Mesenchymal stem cell (in vitro differentiated cells and primary cell): ENCODE measurements around the gene SLC8A1. TPM values are rescaled to one million over a fixed set of nuclear protein-coding genes. Genes with fewer than 3 reads are reported as not detected.

ENCODE experiments used
- DNase-seq: peaks from one replicate; pipeline ENCODE4 v3.0.0-alpha.2; 2013
- H2AFZ ChIP-seq: one replicate; pipeline ENCODE4 v1.6.1; 2013; ENCODE audit warnings: low read depth, mild to moderate bottlenecking, control low read depth, inconsistent platforms, low read length, moderate library complexity
- H2AK5ac ChIP-seq: 2 replicates; pipeline ENCODE4 v1.6.1; 2013; ENCODE audit warnings: low read length, moderate library complexity, mild to moderate bottlenecking, inconsistent platforms; ENCODE audit not compliant: severe bottlenecking
- H2BK120ac ChIP-seq: one replicate; pipeline ENCODE4 v1.6.1; 2013; ENCODE audit warnings: low read depth, mild to moderate bottlenecking, inconsistent platforms, low read length, moderate library complexity
- H2BK12ac ChIP-seq, 2 experiments: one replicate each; pipeline ENCODE4 v1.6.1; 2013; ENCODE audit warnings: inconsistent platforms in 2 of 2, low read length in 2 of 2, mild to moderate bottlenecking in 2 of 2, moderate library complexity in 2 of 2, control low read depth in 1 of 2
- H2BK15ac ChIP-seq: one replicate; pipeline ENCODE4 v1.6.1; 2013; ENCODE audit warnings: mild to moderate bottlenecking, low read depth, inconsistent platforms; ENCODE audit not compliant: poor library complexity, severe bottlenecking
- H2BK5ac ChIP-seq: 2 replicates; pipeline ENCODE4 v1.6.1; 2013; ENCODE audit warnings: low read depth, mild to moderate bottlenecking, low read length, control low read depth, inconsistent platforms; ENCODE audit not compliant: poor library complexity, severe bottlenecking
- H3K14ac ChIP-seq, 2 experiments: one replicate each; pipeline ENCODE4 v1.6.1; 2013; ENCODE audit warnings: inconsistent platforms in 2 of 2, low read length in 2 of 2, control low read depth in 1 of 2, mild to moderate bottlenecking in 1 of 2, moderate library complexity in 1 of 2
- H3K18ac ChIP-seq, 2 experiments: one replicate each; pipeline ENCODE4 v1.6.1; 2013; ENCODE audit warnings: inconsistent platforms in 2 of 2, low read length in 2 of 2, control low read depth in 1 of 2, low read depth in 1 of 2, mild to moderate bottlenecking in 1 of 2
- H3K23ac ChIP-seq, 2 experiments: one replicate each; pipeline ENCODE4 v1.6.1; 2013; ENCODE audit warnings: inconsistent platforms in 2 of 2, low read length in 2 of 2, mild to moderate bottlenecking in 2 of 2, moderate library complexity in 2 of 2, control low read depth in 1 of 2
- H3K27ac ChIP-seq: 2 replicates; pipeline ENCODE4 v1.5.1; 2013; ENCODE audit warnings: mild to moderate bottlenecking, moderate library complexity, low read length, control low read depth, inconsistent platforms; ENCODE audit not compliant: poor library complexity, severe bottlenecking
- H3K27me3 ChIP-seq, 2 experiments: 2 replicates each; pipeline versions ENCODE4 v1.6.1 to v1.7.0; 2013; ENCODE audit warnings: low read length in 2 of 2, mild to moderate bottlenecking in 2 of 2, moderate library complexity in 2 of 2, control low read depth in 1 of 2, inconsistent platforms in 1 of 2; ENCODE audit not compliant: control insufficient read depth in 1 of 2, insufficient read depth in 1 of 2
- H3K36me3 ChIP-seq, 2 experiments: 2 replicates each; pipeline versions ENCODE4 v1.6.1 to v1.7.0; 2013; ENCODE audit warnings: low read length in 2 of 2, control low read depth in 1 of 2, inconsistent platforms in 1 of 2, low read depth in 1 of 2, mild to moderate bottlenecking in 1 of 2; ENCODE audit not compliant: insufficient read depth in 2 of 2, control insufficient read depth in 1 of 2
- H3K4ac ChIP-seq, 2 experiments: one replicate each; pipeline ENCODE4 v1.6.1; 2013; ENCODE audit warnings: inconsistent platforms in 2 of 2, low read length in 2 of 2, mild to moderate bottlenecking in 2 of 2, moderate library complexity in 2 of 2, control low read depth in 1 of 2, low read depth in 1 of 2
- H3K4me1 ChIP-seq: 2 replicates; pipeline ENCODE4 v1.6.1; 2013; ENCODE audit warnings: low read depth, low read length, control low read depth; ENCODE audit not compliant: control insufficient read depth, insufficient read depth
- H3K4me2 ChIP-seq: 2 replicates; pipeline ENCODE4 v1.6.1; 2013; ENCODE audit warnings: low read length, mild to moderate bottlenecking, inconsistent platforms; ENCODE audit not compliant: poor library complexity, severe bottlenecking
- H3K4me3 ChIP-seq, 2 experiments: 2 replicates each; pipeline versions ENCODE4 v1.5.1 to v1.7.0; 2013; ENCODE audit warnings: low read length in 2 of 2, mild to moderate bottlenecking in 2 of 2, control low read depth in 1 of 2, low read depth in 1 of 2; ENCODE audit not compliant: insufficient read depth in 1 of 2
- H3K79me1 ChIP-seq: replicated peaks from 2 replicates; pipeline ENCODE4 v1.6.1; 2013; ENCODE audit warnings: mild to moderate bottlenecking, control low read depth, low read length, inconsistent platforms; ENCODE audit not compliant: poor library complexity, severe bottlenecking
- H3K9ac ChIP-seq: 2 replicates; pipeline ENCODE4 v1.7.0; 2013; ENCODE audit warnings: mild to moderate bottlenecking, low read length, moderate library complexity
- H3K9me3 ChIP-seq: 2 replicates; pipeline ENCODE4 v1.7.0; 2013; ENCODE audit warnings: mild to moderate bottlenecking, low read length; ENCODE audit not compliant: control insufficient read depth
- H4K8ac ChIP-seq: one replicate; pipeline ENCODE4 v1.6.1; 2013; ENCODE audit warnings: inconsistent platforms, mild to moderate bottlenecking, low read length, moderate library complexity
- H4K91ac ChIP-seq: one replicate; pipeline ENCODE4 v1.6.1; 2013; ENCODE audit warnings: mild to moderate bottlenecking, low read length, inconsistent platforms
- WGBS: methylation state at CpG from one replicate; pipeline ENCODE4 v1.1.7; 2013; ENCODE audit warnings: mixed read lengths; 5-methylcytosine and 5-hydroxymethylcytosine counted together
- polyA plus RNA-seq, 2 experiments: library from polyadenylated mRNA; stranded (reverse); fragments of 200-250 nt; gene quantifications; one replicate each; pipeline ENCODE4 v1.2.3, GENCODE V29; 2013

SLC8A1 gene
- 0.93 TPM for polyA plus RNA-seq (2013, experiment 1 of 2)
- polyA plus RNA-seq (2013, experiment 2 of 2) = 1.2 TPM

DNA sequence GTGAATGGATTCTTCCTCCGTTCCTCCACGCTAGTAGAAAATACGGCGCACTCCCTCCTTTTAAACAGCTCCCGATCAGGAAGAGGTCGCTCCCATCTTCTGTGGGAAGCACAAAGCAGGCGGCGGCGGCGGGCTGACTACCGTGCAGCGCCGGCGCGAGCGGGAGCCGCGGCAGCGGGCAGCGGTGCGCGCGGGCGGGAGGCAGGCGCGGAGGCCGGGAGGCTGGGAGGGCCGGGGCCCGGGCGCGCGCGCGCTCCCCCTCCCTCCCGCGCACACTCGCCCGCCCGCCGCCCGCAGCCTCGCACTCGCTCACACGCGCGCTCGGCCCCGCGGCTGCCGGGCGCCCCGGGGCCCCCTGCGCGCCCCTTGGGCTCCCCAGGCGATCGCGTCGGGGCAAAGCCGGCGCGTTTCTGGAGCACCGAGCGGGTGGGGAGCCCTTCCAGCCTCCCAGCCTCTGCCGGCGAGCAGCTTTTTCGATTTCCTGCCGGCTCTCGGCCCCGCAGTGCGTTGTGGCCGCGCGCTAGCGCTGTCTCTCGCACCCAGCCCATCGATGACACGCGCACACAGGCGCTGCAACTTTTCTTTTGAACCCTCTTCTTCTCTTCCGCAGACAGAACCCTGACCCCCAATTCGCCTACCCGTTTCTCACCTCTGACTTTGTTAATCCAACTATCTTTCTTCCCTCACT is at the start of gene SLC8A1:
Gene SLC8A1, minus strand, starts transcription at position 173 of the 688 bp plus-strand sequence.
- peak within 1 kb of the TSS; percentile 36 for H2BK15ac ChIP-seq
- no peaks in the 10 kb centered on the region for H3K27me3 ChIP-seq
- no peak within 1 kb of the TSS for H3K14ac ChIP-seq
- WGBS = 1% methylated on average over 55 of the region's 82 CpGs
- peak within 1 kb of the TSS; percentile 19 for H4K8ac ChIP-seq
- no peak within 1 kb of the TSS for H3K4ac ChIP-seq
- peak within 1 kb of the TSS; percentile 36 for H2BK120ac ChIP-seq
- no peak within 1 kb of the TSS for H2BK5ac ChIP-seq
- peak within 1 kb of the TSS; percentile 54 for H2AFZ ChIP-seq
- H3K4me1 ChIP-seq = peaks cover 2% of the 10 kb centered on the region
- DNase-seq = peak; percentile 35
- no peaks in the 10 kb centered on the region for H3K36me3 ChIP-seq
- peaks cover 6% of the 10 kb centered on the region for H3K79me1 ChIP-seq
- peak within 1 kb of the TSS; percentile 93 for H3K4me2 ChIP-seq
- H3K27ac ChIP-seq = peak within 1 kb of the TSS; percentile 55
- H2AK5ac ChIP-seq = no peak within 1 kb of the TSS
- no peaks in the 10 kb centered on the region for H3K9me3 ChIP-seq
- peak within 1 kb of the TSS; percentile 68 for H3K9ac ChIP-seq
- peak within 1 kb of the TSS in 1 of 2 experiments; percentile 2 for H2BK12ac ChIP-seq
- no peak within 1 kb of the TSS for H4K91ac ChIP-seq
- peak within 1 kb of the TSS; percentile 78 to 89 for H3K4me3 ChIP-seq
- H3K23ac ChIP-seq = peak within 1 kb of the TSS in 1 of 2 experiments; percentile 53
- H3K18ac ChIP-seq = peak within 1 kb of the TSS; percentile 37 to 72

DNA sequence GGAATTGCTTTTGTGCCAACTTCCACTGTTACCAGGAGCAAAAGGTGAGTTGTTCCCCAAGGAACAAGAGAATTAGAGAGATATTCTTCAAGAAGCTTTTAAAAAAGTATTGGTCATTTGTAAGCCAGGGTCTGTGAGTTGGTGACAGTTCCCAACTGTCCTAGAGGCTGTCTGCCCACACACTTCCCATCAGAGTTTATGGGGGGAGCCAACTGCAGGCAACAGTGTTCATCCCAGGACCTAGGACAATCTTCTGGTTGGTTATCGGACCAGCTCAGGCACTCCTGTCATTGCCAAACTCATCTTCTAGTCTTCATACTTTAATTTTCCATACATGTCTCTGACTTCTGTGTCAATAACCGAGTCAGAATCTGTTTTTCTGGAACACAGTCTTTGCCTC is 47.5 kb upstream of the SLC8A1 start:
- Histone ChIP-seq H2AK5ac (no peak overlapping the region), H3K9ac (no peak overlapping the region), H2BK12ac (no peak overlapping the region), H4K8ac (no peak overlapping the region), H2BK15ac (no peak overlapping the region), H3K4me3 (no peak overlapping the region), H3K18ac (no peak overlapping the region), H3K27me3 (no peaks in the 10 kb centered on the region), H3K14ac (no peak overlapping the region), H2BK120ac (no peak overlapping the region), H4K91ac (no peak overlapping the region), H3K23ac (no peak overlapping the region), H3K4me2 (no peak overlapping the region), H3K79me1 (no peaks in the 10 kb centered on the region), H3K9me3 (no peaks in the 10 kb centered on the region), H2AFZ (no peak overlapping the region), H2BK5ac (no peak overlapping the region), H3K4ac (no peak overlapping the region), H3K36me3 (no peaks in the 10 kb centered on the region), H3K4me1 (no peaks in the 10 kb centered on the region), H3K27ac (no peak overlapping the region)
- 88% methylated on average over 2 of the region's 2 CpGs for WGBS
- DNase-seq = no peak

DNA sequence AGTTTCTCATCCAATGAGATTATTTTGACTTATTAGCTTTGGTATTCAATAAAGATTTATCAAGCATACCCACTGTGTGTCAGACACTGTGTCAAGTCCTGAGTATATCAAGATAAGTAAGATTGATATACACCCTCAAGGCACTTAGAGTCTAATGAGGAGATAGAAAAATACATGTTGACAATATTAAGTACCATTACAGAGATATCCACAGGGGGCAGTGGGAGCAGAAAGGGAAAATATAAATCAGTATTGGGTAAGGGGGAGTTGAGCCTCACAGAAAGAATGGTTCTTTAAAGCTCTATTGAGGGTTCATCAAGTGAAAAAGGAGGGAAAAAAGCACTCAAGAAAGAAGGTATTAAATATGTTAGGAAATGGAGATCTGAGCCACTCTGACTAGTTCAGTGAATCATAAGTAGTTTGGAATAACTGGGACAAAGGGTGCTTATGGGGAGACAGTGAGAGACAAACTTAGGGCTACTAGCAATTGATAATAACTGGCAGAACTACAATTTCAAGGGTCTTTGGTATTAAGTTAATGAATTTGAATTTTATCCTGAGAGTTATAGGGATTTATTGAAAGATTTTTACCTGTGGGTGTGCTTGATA is 45.5 kb upstream of the SLC8A1 start:
- no peak overlapping the region for H2BK120ac ChIP-seq
- H2AK5ac ChIP-seq = no peak overlapping the region
- no peak overlapping the region for H4K91ac ChIP-seq
- H3K4me2 ChIP-seq = no peak overlapping the region
- H3K9me3 ChIP-seq = no peaks in the 10 kb centered on the region
- H3K27me3 ChIP-seq = no peaks in the 10 kb centered on the region
- no peak overlapping the region for H3K18ac ChIP-seq
- H3K23ac ChIP-seq = no peak overlapping the region
- no peaks in the 10 kb centered on the region for H3K4me1 ChIP-seq
- H3K14ac ChIP-seq = no peak overlapping the region
- H4K8ac ChIP-seq = no peak overlapping the region
- H3K4ac ChIP-seq = no peak overlapping the region
- no peak overlapping the region for H2BK12ac ChIP-seq
- no peak overlapping the region for H3K27ac ChIP-seq
- no peak for DNase-seq
- H3K79me1 ChIP-seq = no peaks in the 10 kb centered on the region
- no peak overlapping the region for H3K9ac ChIP-seq
- H3K36me3 ChIP-seq = no peaks in the 10 kb centered on the region
- H3K4me3 ChIP-seq = no peak overlapping the region
- H2AFZ ChIP-seq = no peak overlapping the region
- no peak overlapping the region for H2BK15ac ChIP-seq
- H2BK5ac ChIP-seq = no peak overlapping the region

DNA sequence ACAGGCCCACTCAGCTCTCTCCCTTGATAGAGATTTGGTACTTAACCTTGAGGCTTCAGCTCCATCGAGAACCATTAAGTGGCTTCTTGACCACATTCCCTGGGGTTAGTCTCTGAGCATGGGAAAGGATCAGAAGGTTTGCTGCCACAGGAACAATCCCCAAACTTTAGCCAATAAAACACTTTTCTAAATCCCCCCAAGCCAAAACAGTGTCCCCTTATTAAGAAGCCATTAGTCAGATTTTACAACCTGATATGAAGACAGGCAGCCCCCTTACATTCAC is 37.7 kb upstream of the SLC8A1 start:
- no peak overlapping the region for H2BK15ac ChIP-seq
- H3K4me1 ChIP-seq = no peaks in the 10 kb centered on the region
- peak overlapping the region in 1 of 2 experiments; percentile 76 for H3K4me3 ChIP-seq
- no peaks in the 10 kb centered on the region for H3K79me1 ChIP-seq
- DNase-seq = no peak
- H3K14ac ChIP-seq = no peak overlapping the region
- no peak overlapping the region for H3K18ac ChIP-seq
- no peak overlapping the region for H2BK5ac ChIP-seq
- H2BK120ac ChIP-seq = no peak overlapping the region
- H3K4me2 ChIP-seq = peak overlapping the region; percentile 38
- H2AK5ac ChIP-seq = no peak overlapping the region
- H3K36me3 ChIP-seq = no peaks in the 10 kb centered on the region
- H4K91ac ChIP-seq = no peak overlapping the region
- H3K9me3 ChIP-seq = no peaks in the 10 kb centered on the region
- no peaks in the 10 kb centered on the region for H3K27me3 ChIP-seq
- H3K4ac ChIP-seq = no peak overlapping the region
- no peak overlapping the region for H2AFZ ChIP-seq
- H3K23ac ChIP-seq = no peak overlapping the region
- no peak overlapping the region for H2BK12ac ChIP-seq
- 73% methylated on average over 1 of the region's 1 CpG for WGBS
- H4K8ac ChIP-seq = no peak overlapping the region
- peak overlapping the region; percentile 78 for H3K9ac ChIP-seq
- H3K27ac ChIP-seq = no peak overlapping the region
